GM12865 (cell line): Measurements from ENCODE around the gene PRR7.
A peak's percentile ranks its signal among the peaks of the same experiment; 100 is the strongest.
"Not testable (repeated sequence)": the region's sequence is repeated elsewhere in the genome, so short reads cannot be mapped to it uniquely, and the experiment has no call there.

Experiments
- DNase-seq: peaks from one replicate; pipeline ENCODE4 v3.0.0; 2010; ENCODE audit warnings: low read depth
- H3K4me3 ChIP-seq: 2 replicates; pipeline ENCODE4 v1.5.1; 2011; ENCODE audit warnings: mild to moderate bottlenecking, low read depth, low read length, control low read depth
- CTCF ChIP-seq: IDR thresholded peaks from 2 replicates; pipeline ENCODE4 v1.5.1; 2011; ENCODE audit warnings: low read length, control low read depth, low read depth, inconsistent platforms; ENCODE audit not compliant: insufficient read depth; ENCODE audit errors: missing control alignments

Gene PRR7

GRCh38 chr5:177484902-177485549 is 38.4 kb downstream of the PRR7 start:
- no peak for DNase-seq
- TF ChIP-seq CTCF = no peak
- H3K4me3 ChIP-seq = no peak overlapping the region

DNA sequence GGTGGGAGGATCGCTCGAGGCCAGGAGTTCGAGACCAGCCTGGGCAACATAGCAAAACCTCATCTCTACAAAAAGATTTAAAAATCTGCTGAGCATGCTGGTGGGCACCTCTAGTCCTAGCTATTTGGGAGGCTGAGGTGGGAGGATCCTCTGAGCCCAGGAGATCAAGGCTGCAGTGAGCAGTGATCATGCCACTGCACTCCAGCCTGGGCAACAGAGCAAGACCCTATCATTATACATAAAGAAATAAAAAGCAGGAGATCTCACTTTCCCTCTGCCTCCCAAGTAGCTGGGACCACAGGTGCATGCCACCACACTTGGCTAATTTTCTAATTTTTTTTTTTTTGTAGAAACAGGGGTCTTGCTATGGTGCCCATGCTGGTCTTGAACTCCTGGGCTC is 39.1 kb downstream of the PRR7 start:
- not testable (repeated sequence) for DNase-seq, H3K4me3 ChIP-seq

- H3K4me3 ChIP-seq = no peak overlapping the region
- DNase-seq = no peak
- no peak for TF ChIP-seq CTCF
These were observed 39.6 kb downstream of the PRR7 start for GRCh38 chr5:177486256-177486655.

DNA sequence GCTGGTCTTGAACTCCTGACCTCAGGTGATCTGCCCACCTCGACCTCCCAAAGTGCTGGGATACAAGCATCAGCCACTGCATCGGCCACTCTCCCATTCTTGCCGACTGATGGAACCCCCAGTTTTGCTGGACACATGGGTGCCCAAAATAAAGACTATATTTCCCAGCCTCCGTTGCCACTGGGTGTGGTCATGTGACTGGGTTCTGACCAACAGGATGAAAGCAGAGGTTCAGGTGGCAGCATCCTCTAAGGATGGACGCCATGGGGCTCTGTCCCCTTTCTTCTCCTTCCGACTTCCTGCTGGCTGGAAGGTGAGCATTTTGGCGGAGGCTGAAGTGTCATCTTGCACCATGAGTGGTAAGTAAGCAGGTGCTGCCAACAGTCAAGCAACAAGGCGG is 40.5 kb downstream of the PRR7 start:
- TF ChIP-seq CTCF = no peak
- no peak for DNase-seq
- H3K4me3 ChIP-seq = no peak overlapping the region

DNA sequence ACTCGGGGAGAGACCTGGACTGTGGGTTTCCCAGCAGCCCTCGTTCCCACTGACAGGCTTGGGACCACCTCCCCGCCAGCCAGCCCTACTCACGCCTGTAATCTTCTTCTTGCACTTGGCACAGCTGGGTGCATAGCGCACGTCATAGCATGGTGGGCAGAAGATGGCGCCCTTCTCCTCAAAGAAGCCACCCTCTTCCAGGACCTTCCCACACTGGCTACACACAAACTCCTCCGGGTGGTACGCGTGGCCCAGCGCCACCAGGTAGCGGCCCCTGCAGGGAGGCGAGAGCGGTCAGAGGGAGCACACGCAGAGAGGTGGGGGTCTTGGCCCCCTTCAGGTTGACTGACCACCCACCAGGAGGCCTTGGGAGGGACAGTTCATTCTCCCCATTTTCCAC is 41.4 kb downstream of the PRR7 start:
- no peak for TF ChIP-seq CTCF
- no peak for DNase-seq
- H3K4me3 ChIP-seq = no peak overlapping the region

GRCh38 chr5:177489119-177489716 is 42.6 kb downstream of the PRR7 start:
- no peak overlapping the region for H3K4me3 ChIP-seq
- TF ChIP-seq CTCF = peak; percentile 11
- DNase-seq = peak; percentile 32

- no peak for TF ChIP-seq CTCF
- no peak overlapping the region for H3K4me3 ChIP-seq
- no peak for DNase-seq
These were observed 43.8 kb downstream of the PRR7 start for GRCh38 chr5:177490311-177490991.
